ENCODE data around the gene MBTPS1.

Gene MBTPS1

GRCh38 chr16:84116720-84117493 is at the start of gene MBTPS1:
Gene MBTPS1 (minus strand): TSS chr16:84116942. CDS start chr16:84101783, 15,159 bp downstream.
- DNase-seq = peak; percentile 98

- no peak for DNase-seq
These were observed 49.0 kb upstream of the MBTPS1 start for GRCh38 chr16:84165746-84166145.

- DNase-seq = no peak
These were observed 45.1 kb upstream of the MBTPS1 start for GRCh38 chr16:84161801-84162200.

- no peak for DNase-seq
These were observed 44.3 kb upstream of the MBTPS1 start for GRCh38 chr16:84161037-84161436.

- DNase-seq = no peak
These were observed 43.1 kb upstream of the MBTPS1 start for GRCh38 chr16:84159800-84160199.

- no peak for DNase-seq
These were observed 42.3 kb upstream of the MBTPS1 start for GRCh38 chr16:84159007-84159406.

GRCh38 chr16:84156342-84156784 is 39.6 kb upstream of the MBTPS1 start:
- peak; percentile 62 for DNase-seq

- DNase-seq = no peak
These were observed 39.0 kb upstream of the MBTPS1 start for GRCh38 chr16:84155771-84156170.

GRCh38 chr16:84155226-84155625 is 38.5 kb upstream of the MBTPS1 start:
- no peak for DNase-seq

GRCh38 chr16:84153660-84154214 is 37.0 kb upstream of the MBTPS1 start:
- DNase-seq = no peak

- DNase-seq = no peak
These were observed 34.2 kb upstream of the MBTPS1 start for GRCh38 chr16:84150926-84151325.

- peak; percentile 72 for DNase-seq
These were observed 28.3 kb upstream of the MBTPS1 start, which contains the start of the genes DNAAF1 and HSDL1 for GRCh38 chr16:84144859-84145639. Gene DNAAF1 (plus strand): TSS chr16:84145308. CDS start chr16:84145441, 133 bp downstream. Gene HSDL1 (minus strand): TSS chr16:84145177. CDS start chr16:84131321, 13,856 bp downstream.

- DNase-seq = no peak
These were observed 27.6 kb upstream of the MBTPS1 start for GRCh38 chr16:84144209-84144858.

- no peak for DNase-seq
These were observed 27.1 kb upstream of the MBTPS1 start for GRCh38 chr16:84143784-84144199.

GRCh38 chr16:84143081-84143480 is 26.3 kb upstream of the MBTPS1 start:
- DNase-seq = no peak

GRCh38 chr16:84141143-84141670 is 24.5 kb upstream of the MBTPS1 start:
- DNase-seq = no peak

- no peak for DNase-seq
These were observed 23.0 kb upstream of the MBTPS1 start for GRCh38 chr16:84139628-84140258.

GRCh38 chr16:84138824-84139627 is 22.3 kb upstream of the MBTPS1 start:
- DNase-seq = no peak

GRCh38 chr16:84138500-84138823 is 21.7 kb upstream of the MBTPS1 start:
- no peak for DNase-seq

GRCh38 chr16:84137769-84138357 is 21.1 kb upstream of the MBTPS1 start:
- no peak for DNase-seq

GRCh38 chr16:84137287-84137686 is 20.5 kb upstream of the MBTPS1 start:
- DNase-seq = no peak

All from NCI-H226 (cell line).